NB4 (cell line): ENCODE results near the gene HYAL1.

Source experiments
- DNase-seq: peaks from one replicate; pipeline ENCODE4 v3.0.0; 2010; ENCODE audit warnings: low read depth
- H3K4me3 ChIP-seq: one replicate; pipeline ENCODE4 v1.5.1; 2011; ENCODE audit warnings: mild to moderate bottlenecking, low read depth, low read length, moderate library complexity
- MYC ChIP-seq: IDR thresholded peaks from 2 replicates; pipeline ENCODE4 v1.6.1; 2011; ENCODE audit warnings: low read depth, low read length
- POLR2A ChIP-seq: IDR thresholded peaks from 2 replicates; pipeline ENCODE4 v1.6.1; 2011; ENCODE audit warnings: mild to moderate bottlenecking; ENCODE audit not compliant: insufficient read length; ENCODE audit errors: extremely low read depth
- TF ChIP-seq, protein P1 (sequence below): IDR thresholded peaks from 2 replicates; pipeline ENCODE4 v1.6.1; 2011; ENCODE audit warnings: low read depth, low read length
- TF ChIP-seq, protein P2 (sequence below): IDR thresholded peaks from one replicate; pipeline ENCODE4 v1.5.1; 2012; ENCODE audit warnings: low read depth, low read length

The HYAL1 gene

DNA sequence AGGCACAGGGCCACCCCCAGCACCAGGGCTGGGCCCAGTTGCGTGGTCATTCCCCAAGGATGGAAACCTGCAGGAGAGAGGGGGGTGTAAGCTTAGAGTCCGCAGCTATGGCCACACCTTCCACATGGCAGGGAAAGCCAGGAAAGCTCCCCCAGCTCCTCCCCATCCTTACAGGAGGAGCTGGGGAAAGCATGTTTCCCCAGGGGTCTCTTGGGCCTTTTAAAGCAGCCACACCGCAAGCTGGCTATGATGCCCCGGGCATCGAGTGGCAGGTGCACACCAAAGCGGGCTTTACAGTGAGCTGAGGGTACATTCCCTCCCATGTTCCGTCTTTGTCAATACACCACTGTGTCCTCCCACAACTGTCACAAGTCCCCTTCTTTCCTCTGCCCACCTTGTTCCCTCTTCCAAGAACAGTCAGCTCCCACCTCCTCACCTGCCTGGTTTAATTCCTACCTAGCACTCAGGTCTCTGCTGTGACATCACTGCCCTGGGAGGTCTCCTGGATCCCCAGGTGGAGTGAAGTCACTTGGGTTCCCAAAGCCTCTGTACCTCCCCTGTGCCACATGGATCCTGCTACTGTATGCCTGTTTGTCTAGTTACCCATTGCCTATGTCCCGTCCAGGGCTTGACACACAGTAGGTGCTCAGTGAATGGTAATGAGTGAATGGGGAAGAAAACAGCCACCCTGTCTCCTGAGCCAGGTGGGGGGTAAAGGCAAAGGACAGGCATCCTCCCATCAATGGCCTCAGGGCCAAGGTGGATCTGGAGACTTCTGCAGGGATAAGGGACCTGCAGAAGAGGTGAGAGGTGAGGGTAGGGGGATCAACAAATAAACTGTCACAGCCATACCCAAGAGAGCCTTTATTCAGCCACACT is 7.6 kb downstream of the HYAL1 start:
- no peak for TF ChIP-seq MYC
- TF ChIP-seq POLR2A = no peak
- TF ChIP-seq, protein P1, sequence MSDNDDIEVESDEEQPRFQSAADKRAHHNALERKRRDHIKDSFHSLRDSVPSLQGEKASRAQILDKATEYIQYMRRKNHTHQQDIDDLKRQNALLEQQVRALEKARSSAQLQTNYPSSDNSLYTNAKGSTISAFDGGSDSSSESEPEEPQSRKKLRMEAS = no peak
- TF ChIP-seq, protein P2, sequence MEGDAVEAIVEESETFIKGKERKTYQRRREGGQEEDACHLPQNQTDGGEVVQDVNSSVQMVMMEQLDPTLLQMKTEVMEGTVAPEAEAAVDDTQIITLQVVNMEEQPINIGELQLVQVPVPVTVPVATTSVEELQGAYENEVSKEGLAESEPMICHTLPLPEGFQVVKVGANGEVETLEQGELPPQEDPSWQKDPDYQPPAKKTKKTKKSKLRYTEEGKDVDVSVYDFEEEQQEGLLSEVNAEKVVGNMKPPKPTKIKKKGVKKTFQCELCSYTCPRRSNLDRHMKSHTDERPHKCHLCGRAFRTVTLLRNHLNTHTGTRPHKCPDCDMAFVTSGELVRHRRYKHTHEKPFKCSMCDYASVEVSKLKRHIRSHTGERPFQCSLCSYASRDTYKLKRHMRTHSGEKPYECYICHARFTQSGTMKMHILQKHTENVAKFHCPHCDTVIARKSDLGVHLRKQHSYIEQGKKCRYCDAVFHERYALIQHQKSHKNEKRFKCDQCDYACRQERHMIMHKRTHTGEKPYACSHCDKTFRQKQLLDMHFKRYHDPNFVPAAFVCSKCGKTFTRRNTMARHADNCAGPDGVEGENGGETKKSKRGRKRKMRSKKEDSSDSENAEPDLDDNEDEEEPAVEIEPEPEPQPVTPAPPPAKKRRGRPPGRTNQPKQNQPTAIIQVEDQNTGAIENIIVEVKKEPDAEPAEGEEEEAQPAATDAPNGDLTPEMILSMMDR = no peak
- no peak overlapping the region for H3K4me3 ChIP-seq
- DNase-seq = no peak

DNA sequence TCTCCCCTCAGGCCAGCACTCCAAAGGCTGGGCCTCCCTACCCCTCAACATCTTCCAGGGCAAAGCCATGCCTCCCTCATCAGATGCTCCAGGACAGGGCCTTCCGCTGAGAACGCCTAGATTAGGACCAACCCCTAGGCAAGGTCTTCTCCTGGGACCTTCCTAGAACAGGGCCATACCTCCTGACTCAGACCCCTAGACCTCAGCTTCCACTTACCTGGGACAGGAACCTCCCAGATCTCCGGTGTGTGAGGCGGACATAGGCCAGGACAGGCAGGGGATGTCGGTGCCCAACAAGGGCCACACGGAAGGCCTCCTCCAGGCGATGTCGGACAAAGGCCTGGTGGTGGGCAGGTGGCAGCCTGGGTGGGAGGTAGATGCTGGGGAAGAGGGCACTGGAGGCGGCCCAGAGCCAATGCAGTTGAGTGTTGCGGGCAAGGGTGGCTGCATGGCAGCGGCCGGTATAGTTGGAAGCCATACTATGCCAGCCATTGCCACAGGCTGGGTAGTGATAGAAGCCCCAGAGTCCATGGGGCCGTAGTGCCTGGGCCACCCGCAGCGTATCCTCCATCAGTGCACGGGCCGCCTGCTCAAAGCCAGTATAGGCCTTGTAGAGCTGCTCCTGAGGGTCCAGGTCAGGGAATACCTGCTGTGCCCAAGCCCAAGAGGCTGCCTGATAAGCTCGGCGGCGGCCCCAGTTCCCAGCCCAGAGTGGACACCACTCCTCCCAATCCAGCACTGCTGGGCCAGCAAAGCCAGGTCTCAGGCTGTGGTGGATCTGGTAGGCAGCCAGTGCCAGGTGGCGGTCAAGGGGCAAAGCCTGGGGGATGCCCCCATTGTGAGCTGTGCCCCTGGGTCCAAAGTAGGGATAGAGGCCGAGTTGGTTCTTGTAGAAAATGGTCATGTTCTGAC is 8.6 kb downstream of the HYAL1 start:
- no peak for TF ChIP-seq MYC
- TF ChIP-seq POLR2A = no peak
- no peak overlapping the region for H3K4me3 ChIP-seq
- no peak for DNase-seq

DNA sequence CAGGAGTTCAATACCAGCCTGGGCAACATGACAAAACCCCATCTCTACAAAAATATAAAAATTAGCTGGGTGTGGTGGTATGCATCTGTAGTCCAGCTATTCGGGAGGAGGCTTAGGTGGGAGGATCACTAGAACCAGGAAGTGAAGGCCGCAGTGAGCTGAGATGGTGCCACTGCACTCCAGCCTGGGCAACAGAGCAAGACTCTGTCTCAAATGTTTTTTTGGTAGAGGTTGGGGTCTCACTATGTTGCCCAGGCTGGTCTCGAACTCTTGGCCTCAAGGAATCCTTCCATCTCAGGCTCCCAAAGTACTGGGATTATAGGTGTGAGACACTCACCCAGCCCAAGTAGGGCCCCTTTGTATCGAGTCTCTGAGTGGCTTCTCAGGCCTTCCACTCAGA is 9.3 kb downstream of the HYAL1 start:
- no peak overlapping the region for H3K4me3 ChIP-seq
- TF ChIP-seq, protein P2 = no peak
- TF ChIP-seq POLR2A (no peak), MYC (no peak)
- TF ChIP-seq, protein P1 = no peak
- DNase-seq = no peak

DNA sequence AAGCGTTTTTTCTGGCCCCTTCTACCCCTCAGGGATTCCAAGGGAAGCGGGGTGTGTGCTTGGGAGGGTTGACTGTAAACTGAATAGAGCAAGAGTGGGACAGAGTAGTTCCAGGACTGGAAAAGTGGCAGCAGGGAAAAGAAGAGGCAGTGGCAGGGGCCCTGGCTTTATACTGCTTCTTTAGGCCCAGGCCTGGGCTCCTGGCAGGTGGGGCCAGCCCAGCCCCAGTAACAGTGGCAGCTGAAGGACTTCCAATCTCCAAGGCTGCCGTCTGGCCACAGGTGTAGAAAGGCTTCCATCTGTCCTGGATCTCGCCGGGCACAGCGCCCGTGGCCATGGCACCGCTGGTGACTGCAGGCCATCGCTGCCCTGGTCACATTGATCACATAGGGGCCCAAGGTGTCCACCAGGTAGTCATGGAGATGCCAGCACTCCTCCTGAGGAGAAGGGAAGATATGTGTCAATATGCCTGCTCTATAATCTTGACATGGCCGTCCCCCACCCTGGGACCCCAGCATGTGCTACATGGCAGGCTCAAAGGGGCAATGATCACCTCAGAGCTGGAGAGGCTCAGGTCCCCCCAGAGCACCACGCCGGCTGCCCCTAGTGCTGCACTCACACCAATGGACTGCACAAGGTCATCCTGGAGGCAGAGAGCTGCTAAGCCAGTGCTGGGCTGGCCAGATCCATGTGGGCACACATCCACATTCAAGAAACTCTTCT is 10.1 kb downstream of the HYAL1 start:
- TF ChIP-seq MYC = no peak
- H3K4me3 ChIP-seq = peak overlapping the region; percentile 64

DNA sequence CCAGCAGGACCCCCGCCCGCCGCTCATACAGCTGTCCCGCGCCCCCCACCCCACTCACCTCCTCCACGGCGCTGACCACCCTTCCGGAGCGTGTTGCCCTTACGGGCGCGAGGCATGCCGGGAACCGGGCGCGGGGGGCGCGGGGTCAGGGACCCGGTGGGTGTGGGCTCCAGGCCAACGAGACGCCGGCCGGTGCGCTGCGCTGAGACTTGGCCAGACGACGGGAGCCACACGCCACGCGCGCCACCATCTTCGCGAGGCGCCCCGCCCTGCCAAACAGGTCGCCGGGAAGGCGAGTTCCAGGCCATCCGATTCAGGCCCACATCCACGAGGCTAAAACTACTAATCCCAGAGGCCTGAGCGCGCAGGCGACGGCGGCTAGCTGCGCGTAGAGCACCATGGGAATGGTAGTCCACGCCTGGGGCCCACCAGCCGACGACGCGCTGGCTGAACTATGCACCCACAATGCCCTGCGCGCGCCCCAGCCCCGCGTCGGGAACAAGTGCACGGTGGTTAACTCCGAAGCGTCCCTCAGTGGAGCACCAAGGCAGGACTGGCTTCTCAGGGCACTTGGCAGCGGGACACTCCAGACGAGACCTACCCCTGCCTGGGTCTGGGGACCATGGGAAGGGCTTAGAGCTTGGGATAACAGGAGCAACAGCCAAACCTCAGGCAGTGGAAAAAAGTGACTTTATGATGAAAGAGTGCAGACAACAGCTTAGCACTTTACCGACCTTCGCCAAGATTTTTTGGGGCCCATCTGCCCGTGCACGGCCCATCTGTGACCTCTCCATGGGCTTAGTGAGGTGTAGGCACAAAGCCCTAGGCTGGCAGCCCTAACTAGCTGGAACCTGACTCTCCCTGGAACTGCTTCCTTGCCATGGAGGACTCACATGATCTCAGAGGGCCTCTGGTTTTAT is 11.0 kb downstream of the HYAL1 start, which contains the start of gene IFRD2:
IFRD2 (minus strand) TSS at position 271 of the 920 bp plus-strand sequence; CDS start at position 116, 155 bp downstream.
- DNase-seq = peak; percentile 99
- peak within 1 kb of the TSS; percentile 98 for H3K4me3 ChIP-seq
- TF ChIP-seq, protein P1 = peak; percentile 88
- TF ChIP-seq MYC (peak; percentile 96), POLR2A (peak; percentile 62)
- TF ChIP-seq, protein P2 = no peak

More for the DNA sequence above, 10.1 kb downstream of the HYAL1 start:
- DNase-seq = no peak

DNA sequence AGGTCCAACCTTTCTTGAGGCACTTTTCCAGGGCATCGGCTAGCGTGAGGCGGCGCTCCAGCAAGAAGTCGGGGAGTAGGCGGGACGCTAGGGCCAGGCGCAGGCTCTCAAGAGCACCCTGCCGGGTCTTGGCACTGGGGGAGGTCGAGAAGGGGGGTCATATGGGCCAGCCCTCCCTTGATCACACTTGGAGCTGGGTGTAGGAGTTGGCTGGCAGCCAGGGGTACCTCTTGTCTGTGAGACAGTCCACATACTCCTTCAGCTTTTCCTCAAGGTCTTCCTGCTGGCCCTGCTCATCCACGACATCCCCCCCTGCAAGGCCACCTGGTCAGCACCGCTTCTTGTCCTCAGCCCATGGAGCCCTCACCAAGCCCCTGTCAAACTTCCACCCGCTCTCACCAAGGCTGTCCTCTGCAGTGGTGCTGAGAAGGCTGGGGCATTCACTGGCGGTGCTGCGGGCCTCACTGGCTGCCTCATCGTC is 13.2 kb downstream of the HYAL1 start:
- H3K4me3 ChIP-seq = no peak overlapping the region
- TF ChIP-seq, protein P1 = no peak
- TF ChIP-seq POLR2A (no peak), MYC (no peak)
- TF ChIP-seq, protein P2 = no peak
- no peak for DNase-seq
